GM23338 (cell line): ENCODE data around the gene KAZN. TPM values are rescaled to one million over a fixed set of nuclear protein-coding genes. Genes with fewer than 3 reads are reported as not detected.

ENCODE experiments used
- ATAC-seq: fragments of 200-7000 bp; cut with Tn5 transposase; 3 replicates; pipeline ENCODE4 v1.9.1; 2020
- DNase-seq: peaks from one replicate; pipeline ENCODE4 v3.0.0-alpha.2; 2015; ENCODE audit warnings: low spot score
- H2AFZ ChIP-seq: fragments of 200-600 bp; sonication (generic); 2 replicates; pipeline ENCODE4 v1.8.0; 2016; ENCODE audit warnings: antibody characterized with exemption, mild to moderate bottlenecking, moderate library complexity
- H3F3A ChIP-seq: fragments of 200-600 bp; sonication (generic); replicated peaks from 2 replicates; pipeline ENCODE4 v1.8.0; 2017; ENCODE audit warnings: antibody characterized with exemption, mixed run types, low read depth
- H3K27ac ChIP-seq: fragments of 200-600 bp; sonication (generic); 2 replicates; pipeline ENCODE4 v1.6.1; 2016; ENCODE audit warnings: low read depth
- H3K27me3 ChIP-seq: fragments of 200-600 bp; sonication (generic); 2 replicates; pipeline ENCODE4 v1.8.0; 2016; ENCODE audit warnings: mild to moderate bottlenecking, mixed run types, moderate library complexity; ENCODE audit not compliant: insufficient read depth
- H3K36me3 ChIP-seq: fragments of 200-600 bp; sonication (generic); 2 replicates; pipeline ENCODE4 v1.8.0; 2016; ENCODE audit warnings: mild to moderate bottlenecking; ENCODE audit not compliant: insufficient read depth
- H3K4me1 ChIP-seq: fragments of 200-600 bp; sonication (generic); 2 replicates; pipeline ENCODE4 v1.8.0; 2016; ENCODE audit warnings: mild to moderate bottlenecking, moderate library complexity; ENCODE audit not compliant: insufficient read depth
- H3K4me2 ChIP-seq: fragments of 200-600 bp; sonication (generic); 2 replicates; pipeline ENCODE4 v1.7.1; 2017; ENCODE audit warnings: mixed run types
- H3K4me3 ChIP-seq: fragments of 200-600 bp; sonication (generic); 2 replicates; pipeline ENCODE4 v1.6.1; 2016; ENCODE audit warnings: mixed run types
- H3K79me2 ChIP-seq: fragments of 200-600 bp; sonication (generic); replicated peaks from 2 replicates; pipeline ENCODE4 v1.8.0; 2017; ENCODE audit warnings: mild to moderate bottlenecking; ENCODE audit not compliant: insufficient read depth
- H3K9me2 ChIP-seq: fragments of 200-600 bp; sonication (generic); 2 replicates; pipeline ENCODE4 v1.8.0; 2017; ENCODE audit not compliant: insufficient read depth
- H4K20me1 ChIP-seq: fragments of 200-600 bp; sonication (generic); replicated peaks from 2 replicates; pipeline ENCODE4 v1.8.0; 2017; ENCODE audit warnings: mild to moderate bottlenecking; ENCODE audit not compliant: insufficient read depth
- H3K27ac Mint-ChIP-seq: 2 replicates; pipeline ENCODE4 v1.8.0; 2020; ENCODE audit warnings: inconsistent platforms, mild to moderate bottlenecking, moderate library complexity, mixed read lengths
- H3K27me3 Mint-ChIP-seq: 3 replicates; pipeline ENCODE4 v1.8.0; 2022; ENCODE audit warnings: low read depth, mild to moderate bottlenecking, moderate library complexity, mixed read lengths, inconsistent platforms; ENCODE audit not compliant: insufficient read depth, poor library complexity
- H3K36me3 Mint-ChIP-seq: 3 replicates; pipeline ENCODE4 v1.8.0; 2021; ENCODE audit warnings: low read depth, mild to moderate bottlenecking, inconsistent platforms, moderate library complexity, mixed read lengths
- H3K4me1 Mint-ChIP-seq: 3 replicates; pipeline ENCODE4 v1.8.0; 2020; ENCODE audit warnings: mild to moderate bottlenecking, inconsistent platforms, mixed read lengths
- H3K4me3 Mint-ChIP-seq: 3 replicates; pipeline ENCODE4 v1.8.0; 2021; ENCODE audit warnings: moderate library complexity, mild to moderate bottlenecking, inconsistent platforms, mixed read lengths
- H3K9me3 Mint-ChIP-seq: 3 replicates; pipeline ENCODE4 v1.8.0; 2020; ENCODE audit warnings: moderate library complexity, mild to moderate bottlenecking, inconsistent platforms, mixed read lengths
- CREB1 ChIP-seq: fragments of 250-450 bp; sonication (Bioruptor Pico); IDR thresholded peaks from 2 replicates; pipeline ENCODE4 v1.5.0; 2020; ENCODE audit warnings: low read depth, mild to moderate bottlenecking, moderate library complexity
- CTCF ChIP-seq, 2 experiments: fragments of 200-600 bp in 1 of 2; sonication (generic) in 1 of 2; conservative IDR thresholded peaks; 2 replicates each; pipeline versions ENCODE4 v1.5.1 to v1.6.1; 2016 to 2017; ENCODE audit warnings: antibody characterized with exemption in 2 of 2, low read depth in 2 of 2, mild to moderate bottlenecking in 2 of 2, moderate library complexity in 1 of 2
- EZH2 ChIP-seq: fragments of 200-600 bp; sonication (generic); IDR thresholded peaks from one replicate; pipeline ENCODE4 v1.8.0; 2017; ENCODE audit warnings: antibody characterized with exemption, mild to moderate bottlenecking, low read depth; ENCODE audit not compliant: unreplicated experiment
- EZH2phosphoT487 ChIP-seq: fragments of 200-600 bp; sonication (generic); IDR thresholded peaks from one replicate; pipeline ENCODE4 v1.8.1; 2018; ENCODE audit warnings: antibody characterized with exemption; ENCODE audit not compliant: unreplicated experiment
- POLR2AphosphoS5 ChIP-seq: IDR thresholded peaks from 2 replicates; pipeline ENCODE4 v1.6.1; 2016; ENCODE audit warnings: antibody characterized with exemption, low read depth
- STAT1 ChIP-seq: IDR thresholded peaks from one replicate; pipeline ENCODE4 v1.6.1; 2016; ENCODE audit warnings: antibody characterized with exemption; ENCODE audit not compliant: unreplicated experiment
- ZNF462 ChIP-seq: fragments of 250-450 bp; sonication (Bioruptor Pico); IDR thresholded peaks from 2 replicates; pipeline ENCODE4 v1.5.0; 2020; ENCODE audit warnings: mild to moderate bottlenecking, moderate library complexity
- polyA plus RNA-seq: library from polyadenylated mRNA; unstranded; fragments of >200 nt; fragmentation: Nextera tagmentation; extraction: Ambion mirVana; gene quantifications from 2 replicates; pipeline ENCODE4 v1.2.1, GENCODE V29; 2016
- total RNA-seq: library from RNA; depleted of rRNA; stranded (reverse); fragments of >200 nt; shearing (Covaris generic); gene quantifications from 2 replicates; pipeline ENCODE4 v1.2.3, GENCODE V29; 2014

KAZN gene
- total and polyA plus RNA-seq, 2 experiments from 2014 or later = 9.9 to 15.0 TPM

- TF ChIP-seq ZNF462 (peak; percentile 64; the same call in 1 of the 2 replicates), EZH2 (no peak), STAT1 (no peak), EZH2phosphoT487 (no peak), CTCF (conservative IDR thresholded peaks at IDR 0.05; ENCODE audit: low read depth in 2 of 2) (no peak), CREB1 (CRISPR knock-in tag) (no peak)
Measured at GRCh38 chr1:15107911-15108310, 509.4 kb downstream of the KAZN start (continued).

- Histone ChIP-seq H3K27me3 (no peaks in the 10 kb centered on the region), H3K9me2 (no peaks in the 10 kb centered on the region), H3K4me2 (peak overlapping the region; percentile 48; the same call in 1 of the 2 replicates), H3K79me2 (no peaks in the 10 kb centered on the region), H4K20me1 (no peaks in the 10 kb centered on the region), H3K27ac (no peak overlapping the region), H3K36me3 (no peaks in the 10 kb centered on the region), H3K4me3 (no peak overlapping the region), H2AFZ (peak overlapping the region; percentile 47; the same call in 1 of the 2 replicates), H3K4me1 (peaks cover 26% of the 10 kb centered on the region), H3F3A (peaks cover 6% of the 10 kb centered on the region; the same call in 1 of the 2 replicates)
- H3K4me1 Mint-ChIP-seq = peaks cover 40% of the 10 kb centered on the region
- H3K9me3 Mint-ChIP-seq = no peaks in the 10 kb centered on the region
- DNase-seq (no peak), ATAC-seq (no peak)
- H3K27me3 Mint-ChIP-seq = peaks cover 8% of the 10 kb centered on the region
- no peaks in the 10 kb centered on the region for H3K36me3 Mint-ChIP-seq
- no peak overlapping the region for H3K27ac Mint-ChIP-seq
- no peak overlapping the region for H3K4me3 Mint-ChIP-seq
- TF ChIP-seq POLR2AphosphoS5 (no peak), ZNF462 (no peak)
Measured at GRCh38 chr1:15110128-15110866, 511.8 kb downstream of the KAZN start.
